Measurements from ENCODE around the gene MARK4.

- no peak for TF ChIP-seq ARID4B (CRISPR knock-in tag; IDR thresholded peaks at IDR 0.05; ENCODE audit: borderline replicate concordance)
- TF ChIP-seq FOXJ3 (CRISPR knock-in tag; IDR thresholded peaks at IDR 0.05; ENCODE audit: borderline replicate concordance), result no peak
- no peak for TF ChIP-seq CTCF (IDR thresholded peaks at IDR 0.05)
- TF ChIP-seq FOXP1 (CRISPR knock-in tag; IDR thresholded peaks at IDR 0.05; ENCODE audit: borderline replicate concordance), result no peak
These were observed 20.7 kb downstream of the MARK4 start for GRCh38 chr19:45271735-45272108.
